ENCODE results near the gene TEX51. TPM values are rescaled to one million over a fixed set of nuclear protein-coding genes. Genes with fewer than 3 reads are reported as not detected.

Gene TEX51
- total RNA-seq, 1 experiment from 2014 or later = not detected

DNA sequence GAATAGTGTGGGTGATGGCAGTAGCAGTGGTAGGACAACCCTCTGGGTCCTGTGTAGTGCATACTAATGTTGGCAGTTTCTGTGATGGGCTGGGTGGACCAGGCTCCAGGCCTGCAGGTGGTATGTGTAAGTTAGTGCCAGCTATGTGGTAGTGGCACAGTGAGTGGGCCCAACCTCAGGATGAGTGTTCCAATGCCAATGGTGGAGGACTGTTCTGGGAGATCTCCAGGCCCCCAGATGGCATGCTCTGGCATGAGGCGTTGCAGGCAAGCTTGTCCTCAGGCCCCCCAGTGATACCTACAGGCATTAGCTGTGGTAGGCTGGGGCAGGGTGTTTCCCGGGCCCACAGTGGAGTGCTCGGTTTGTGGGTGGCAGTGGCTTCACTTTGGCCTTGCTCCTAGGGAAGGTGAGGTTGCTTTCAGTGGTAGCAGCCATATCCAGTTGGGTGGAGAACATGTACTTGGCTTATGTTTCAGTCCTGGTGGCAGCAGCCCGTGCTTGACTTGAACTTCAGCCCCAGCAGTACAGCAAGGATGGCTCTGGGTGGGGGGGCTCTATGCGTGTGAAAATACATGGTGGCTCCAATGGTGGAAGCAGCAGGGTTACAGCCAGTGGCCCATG, 32.4 kb downstream of the TEX51 start:
- Histone ChIP-seq H3K4me3 (replicated peaks in 1 of 2; ENCODE audit: low read depth in 1 of 2, low read length in 2 of 2) (no peak overlapping the region), H3K36me3 (ENCODE audit: control insufficient read depth in 1 of 2, insufficient read depth in 2 of 2, low read length in 2 of 2) (no peaks in the 10 kb centered on the region), H3K4me2 (ENCODE audit: low read length) (no peak overlapping the region), H3K9ac (ENCODE audit: low read length) (no peak overlapping the region), H3K4me1 (ENCODE audit: control insufficient read depth in 1 of 2, insufficient read depth in 2 of 2, low read length in 2 of 2) (no peaks in the 10 kb centered on the region), H2AFZ (ENCODE audit: low read depth, low read length, poor library complexity, severe bottlenecking) (no peak overlapping the region), H3K9me3 (ENCODE audit: control insufficient read depth in 1 of 2, insufficient read depth in 1 of 2, low read depth in 1 of 2, low read length in 2 of 2) (no peaks in the 10 kb centered on the region), H3K27ac (ENCODE audit: low read depth, low read length) (no peak overlapping the region), H3K9me2 (ENCODE audit: insufficient read depth) (no peaks in the 10 kb centered on the region), H3K27me3 (ENCODE audit: insufficient read depth, low read length) (peaks cover 20% of the 10 kb centered on the region), H4K20me1 (ENCODE audit: insufficient read depth) (no peaks in the 10 kb centered on the region), H3K79me2 (ENCODE audit: insufficient read depth, low read length) (no peaks in the 10 kb centered on the region)
- RAD21 ChIA-PET (ENCODE audit: low non-redundant PET in 1 of 2, low total read pairs in 2 of 2, uncharacterized antibody in 2 of 2, unreplicated experiment in 2 of 2) = no interaction called here
- no peak for TF ChIP-seq SP1 (IDR thresholded peaks at IDR 0.05; ENCODE audit: low read depth)
- TF ChIP-seq FOSL1 (IDR thresholded peaks at IDR 0.05; ENCODE audit: low read depth) = no peak
- TF ChIP-seq, protein P1, sequence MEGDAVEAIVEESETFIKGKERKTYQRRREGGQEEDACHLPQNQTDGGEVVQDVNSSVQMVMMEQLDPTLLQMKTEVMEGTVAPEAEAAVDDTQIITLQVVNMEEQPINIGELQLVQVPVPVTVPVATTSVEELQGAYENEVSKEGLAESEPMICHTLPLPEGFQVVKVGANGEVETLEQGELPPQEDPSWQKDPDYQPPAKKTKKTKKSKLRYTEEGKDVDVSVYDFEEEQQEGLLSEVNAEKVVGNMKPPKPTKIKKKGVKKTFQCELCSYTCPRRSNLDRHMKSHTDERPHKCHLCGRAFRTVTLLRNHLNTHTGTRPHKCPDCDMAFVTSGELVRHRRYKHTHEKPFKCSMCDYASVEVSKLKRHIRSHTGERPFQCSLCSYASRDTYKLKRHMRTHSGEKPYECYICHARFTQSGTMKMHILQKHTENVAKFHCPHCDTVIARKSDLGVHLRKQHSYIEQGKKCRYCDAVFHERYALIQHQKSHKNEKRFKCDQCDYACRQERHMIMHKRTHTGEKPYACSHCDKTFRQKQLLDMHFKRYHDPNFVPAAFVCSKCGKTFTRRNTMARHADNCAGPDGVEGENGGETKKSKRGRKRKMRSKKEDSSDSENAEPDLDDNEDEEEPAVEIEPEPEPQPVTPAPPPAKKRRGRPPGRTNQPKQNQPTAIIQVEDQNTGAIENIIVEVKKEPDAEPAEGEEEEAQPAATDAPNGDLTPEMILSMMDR (IDR thresholded peaks at IDR 0.05 in 2 of 3, conservative IDR thresholded peaks at IDR 0.05 in 1 of 3; ENCODE audit: borderline replicate concordance in 1 of 3, insufficient read depth in 1 of 3, low read depth in 2 of 3, low read length in 2 of 3) = no peak
- TF ChIP-seq, protein P2, sequence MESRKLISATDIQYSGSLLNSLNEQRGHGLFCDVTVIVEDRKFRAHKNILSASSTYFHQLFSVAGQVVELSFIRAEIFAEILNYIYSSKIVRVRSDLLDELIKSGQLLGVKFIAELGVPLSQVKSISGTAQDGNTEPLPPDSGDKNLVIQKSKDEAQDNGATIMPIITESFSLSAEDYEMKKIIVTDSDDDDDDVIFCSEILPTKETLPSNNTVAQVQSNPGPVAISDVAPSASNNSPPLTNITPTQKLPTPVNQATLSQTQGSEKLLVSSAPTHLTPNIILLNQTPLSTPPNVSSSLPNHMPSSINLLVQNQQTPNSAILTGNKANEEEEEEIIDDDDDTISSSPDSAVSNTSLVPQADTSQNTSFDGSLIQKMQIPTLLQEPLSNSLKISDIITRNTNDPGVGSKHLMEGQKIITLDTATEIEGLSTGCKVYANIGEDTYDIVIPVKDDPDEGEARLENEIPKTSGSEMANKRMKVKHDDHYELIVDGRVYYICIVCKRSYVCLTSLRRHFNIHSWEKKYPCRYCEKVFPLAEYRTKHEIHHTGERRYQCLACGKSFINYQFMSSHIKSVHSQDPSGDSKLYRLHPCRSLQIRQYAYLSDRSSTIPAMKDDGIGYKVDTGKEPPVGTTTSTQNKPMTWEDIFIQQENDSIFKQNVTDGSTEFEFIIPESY (IDR thresholded peaks at IDR 0.05; ENCODE audit: extremely low read depth, insufficient replicate concordance, low read length) = no peak
- TF ChIP-seq, protein P3, sequence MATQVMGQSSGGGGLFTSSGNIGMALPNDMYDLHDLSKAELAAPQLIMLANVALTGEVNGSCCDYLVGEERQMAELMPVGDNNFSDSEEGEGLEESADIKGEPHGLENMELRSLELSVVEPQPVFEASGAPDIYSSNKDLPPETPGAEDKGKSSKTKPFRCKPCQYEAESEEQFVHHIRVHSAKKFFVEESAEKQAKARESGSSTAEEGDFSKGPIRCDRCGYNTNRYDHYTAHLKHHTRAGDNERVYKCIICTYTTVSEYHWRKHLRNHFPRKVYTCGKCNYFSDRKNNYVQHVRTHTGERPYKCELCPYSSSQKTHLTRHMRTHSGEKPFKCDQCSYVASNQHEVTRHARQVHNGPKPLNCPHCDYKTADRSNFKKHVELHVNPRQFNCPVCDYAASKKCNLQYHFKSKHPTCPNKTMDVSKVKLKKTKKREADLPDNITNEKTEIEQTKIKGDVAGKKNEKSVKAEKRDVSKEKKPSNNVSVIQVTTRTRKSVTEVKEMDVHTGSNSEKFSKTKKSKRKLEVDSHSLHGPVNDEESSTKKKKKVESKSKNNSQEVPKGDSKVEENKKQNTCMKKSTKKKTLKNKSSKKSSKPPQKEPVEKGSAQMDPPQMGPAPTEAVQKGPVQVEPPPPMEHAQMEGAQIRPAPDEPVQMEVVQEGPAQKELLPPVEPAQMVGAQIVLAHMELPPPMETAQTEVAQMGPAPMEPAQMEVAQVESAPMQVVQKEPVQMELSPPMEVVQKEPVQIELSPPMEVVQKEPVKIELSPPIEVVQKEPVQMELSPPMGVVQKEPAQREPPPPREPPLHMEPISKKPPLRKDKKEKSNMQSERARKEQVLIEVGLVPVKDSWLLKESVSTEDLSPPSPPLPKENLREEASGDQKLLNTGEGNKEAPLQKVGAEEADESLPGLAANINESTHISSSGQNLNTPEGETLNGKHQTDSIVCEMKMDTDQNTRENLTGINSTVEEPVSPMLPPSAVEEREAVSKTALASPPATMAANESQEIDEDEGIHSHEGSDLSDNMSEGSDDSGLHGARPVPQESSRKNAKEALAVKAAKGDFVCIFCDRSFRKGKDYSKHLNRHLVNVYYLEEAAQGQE (IDR thresholded peaks at IDR 0.05; ENCODE audit: low read depth) = no peak
- no peak for TF ChIP-seq TCF7L2 (IDR thresholded peaks at IDR 0.05; ENCODE audit: borderline replicate concordance, extremely low read depth, insufficient read depth, insufficient read length)
- no peak for TF ChIP-seq CBX3 (IDR thresholded peaks at IDR 0.05; ENCODE audit: low read depth)
- no peak for TF ChIP-seq CEBPB (IDR thresholded peaks at IDR 0.05; ENCODE audit: low read depth)
- no peak for TF ChIP-seq YY1 (IDR thresholded peaks at IDR 0.05; ENCODE audit: extremely low read depth, insufficient replicate concordance, low read depth, low read length)
- TF ChIP-seq SIN3A (IDR thresholded peaks at IDR 0.05; ENCODE audit: low read depth) = no peak
- TF ChIP-seq POLR2AphosphoS5 (IDR thresholded peaks at IDR 0.05; ENCODE audit: low read depth, low read length) = no peak
- TF ChIP-seq EZH2phosphoT487 (IDR thresholded peaks at IDR 0.05; ENCODE audit: borderline replicate concordance) = no peak
- no peak for TF ChIP-seq POLR2A (IDR thresholded peaks at IDR 0.05; ENCODE audit: borderline replicate concordance, extremely low read depth, insufficient read depth, insufficient read length)
- TF ChIP-seq RAD21 (IDR thresholded peaks at IDR 0.05; ENCODE audit: low read depth) = no peak
- TF ChIP-seq ZFX (IDR thresholded peaks at IDR 0.05) = no peak
- TF ChIP-seq, protein P4, sequence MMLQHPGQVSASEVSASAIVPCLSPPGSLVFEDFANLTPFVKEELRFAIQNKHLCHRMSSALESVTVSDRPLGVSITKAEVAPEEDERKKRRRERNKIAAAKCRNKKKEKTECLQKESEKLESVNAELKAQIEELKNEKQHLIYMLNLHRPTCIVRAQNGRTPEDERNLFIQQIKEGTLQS (IDR thresholded peaks at IDR 0.05) = no peak
- TF ChIP-seq ZNF274 (IDR thresholded peaks at IDR 0.05; ENCODE audit: low read depth, low read length) = no peak
- TF ChIP-seq, protein P5, sequence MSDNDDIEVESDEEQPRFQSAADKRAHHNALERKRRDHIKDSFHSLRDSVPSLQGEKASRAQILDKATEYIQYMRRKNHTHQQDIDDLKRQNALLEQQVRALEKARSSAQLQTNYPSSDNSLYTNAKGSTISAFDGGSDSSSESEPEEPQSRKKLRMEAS (IDR thresholded peaks at IDR 0.05) = no peak
- no peak for TF ChIP-seq EZH2 (IDR thresholded peaks at IDR 0.05)
- ATAC-seq = no peak
- DNase-seq (ENCODE audit: low read depth, low spot score) = no peak
- CTCF ChIA-PET = no interaction called here
- POLR2A ChIA-PET = no interaction called here
- no TSS peak for BruUV-seq (replicated peaks)
- intact Hi-C loops (cut with micrococcal nuclease) = no loop called here

Data from HCT116 (cell line).